ELR (cell line): ENCODE results near the gene P4HB.

Experiments
- DNase-seq: peaks from one replicate; pipeline ENCODE4 v3.0.0-alpha.2; 2015; ENCODE audit warnings: low read depth

The P4HB gene

DNA sequence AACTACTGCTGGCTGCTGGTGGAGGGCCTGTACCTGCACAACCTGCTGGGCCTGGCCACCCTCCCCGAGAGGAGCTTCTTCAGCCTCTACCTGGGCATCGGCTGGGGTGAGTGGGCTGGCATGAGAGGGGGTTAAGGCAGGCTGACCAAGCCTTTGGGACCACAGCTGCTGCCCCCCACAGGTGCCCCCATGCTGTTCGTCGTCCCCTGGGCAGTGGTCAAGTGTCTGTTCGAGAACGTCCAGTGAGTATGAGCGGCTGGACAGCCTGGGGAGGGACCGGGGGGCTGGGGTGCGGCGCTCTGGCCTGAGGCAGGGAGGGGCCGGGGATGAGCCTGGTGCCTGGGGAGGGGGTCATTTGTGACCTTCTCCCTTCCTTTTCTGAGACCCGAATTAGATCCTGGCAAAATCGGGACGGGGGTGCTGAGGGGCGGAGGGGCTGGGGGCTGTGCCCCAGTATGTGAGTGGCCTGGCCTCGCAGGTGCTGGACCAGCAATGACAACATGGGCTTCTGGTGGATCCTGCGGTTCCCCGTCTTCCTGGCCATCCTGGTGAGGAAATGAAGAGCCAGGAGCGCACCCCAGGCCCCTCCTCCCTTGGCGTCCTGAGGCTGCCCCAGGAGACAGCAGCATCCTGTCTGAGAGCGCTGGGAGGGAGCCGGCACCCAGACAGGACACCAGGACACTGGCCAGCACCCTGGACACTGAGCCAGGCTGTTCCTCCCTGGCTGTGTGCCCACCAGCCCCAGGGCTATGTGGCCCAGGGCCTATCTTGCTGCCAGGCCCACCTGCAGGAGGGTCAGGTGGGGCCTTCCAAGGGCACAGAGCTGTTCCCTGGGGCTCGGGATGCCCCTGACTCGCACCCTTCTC, 48.4 kb downstream of the P4HB start:
- DNase-seq = no peak

DNA sequence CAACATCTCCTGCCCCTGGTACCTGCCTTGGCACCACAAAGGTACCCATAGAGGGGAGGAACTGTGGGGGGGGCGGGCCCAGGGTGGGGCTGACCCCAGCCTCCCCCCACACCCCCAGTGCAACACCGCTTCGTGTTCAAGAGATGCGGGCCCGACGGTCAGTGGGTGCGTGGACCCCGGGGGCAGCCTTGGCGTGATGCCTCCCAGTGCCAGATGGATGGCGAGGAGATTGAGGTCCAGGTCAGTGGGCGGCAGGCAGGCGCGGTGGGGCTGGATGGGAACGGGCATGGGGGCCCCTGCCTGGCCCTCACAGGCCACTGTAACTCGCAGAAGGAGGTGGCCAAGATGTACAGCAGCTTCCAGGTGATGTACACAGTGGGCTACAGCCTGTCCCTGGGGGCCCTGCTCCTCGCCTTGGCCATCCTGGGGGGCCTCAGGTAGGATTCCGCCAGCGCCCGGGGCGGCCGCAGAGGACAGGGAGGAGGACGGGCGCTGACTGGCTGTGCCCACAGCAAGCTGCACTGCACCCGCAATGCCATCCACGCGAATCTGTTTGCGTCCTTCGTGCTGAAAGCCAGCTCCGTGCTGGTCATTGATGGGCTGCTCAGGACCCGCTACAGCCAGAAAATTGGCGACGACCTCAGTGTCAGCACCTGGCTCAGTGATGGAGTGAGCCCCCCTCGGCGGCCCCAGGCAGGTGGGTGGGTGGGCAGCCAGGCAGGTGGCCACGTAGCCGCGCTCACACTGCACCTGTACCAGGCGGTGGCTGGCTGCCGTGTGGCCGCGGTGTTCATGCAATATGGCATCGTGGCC, 49.2 kb downstream of the P4HB start:
- DNase-seq = no peak

DNA sequence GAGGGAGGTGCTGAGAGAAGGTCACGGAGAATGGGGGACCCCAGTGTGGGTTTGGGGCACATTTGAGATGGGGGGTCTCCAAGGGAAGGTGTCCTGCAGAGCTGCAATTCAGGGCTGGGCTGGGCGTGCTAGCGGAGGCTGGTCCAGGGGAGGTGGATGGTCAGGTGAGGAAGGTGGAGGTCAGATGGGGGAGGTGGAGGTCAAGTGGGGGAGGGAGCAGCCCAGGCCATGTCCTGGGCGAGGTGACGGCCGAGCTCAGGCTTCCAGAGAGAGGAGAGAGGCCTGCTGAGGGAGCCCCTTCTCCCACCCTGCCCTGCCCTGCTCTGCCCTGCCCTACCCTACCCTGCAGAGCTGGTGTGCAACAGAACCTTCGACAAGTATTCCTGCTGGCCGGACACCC, 49.9 kb downstream of the P4HB start:
- DNase-seq = no peak

DNA sequence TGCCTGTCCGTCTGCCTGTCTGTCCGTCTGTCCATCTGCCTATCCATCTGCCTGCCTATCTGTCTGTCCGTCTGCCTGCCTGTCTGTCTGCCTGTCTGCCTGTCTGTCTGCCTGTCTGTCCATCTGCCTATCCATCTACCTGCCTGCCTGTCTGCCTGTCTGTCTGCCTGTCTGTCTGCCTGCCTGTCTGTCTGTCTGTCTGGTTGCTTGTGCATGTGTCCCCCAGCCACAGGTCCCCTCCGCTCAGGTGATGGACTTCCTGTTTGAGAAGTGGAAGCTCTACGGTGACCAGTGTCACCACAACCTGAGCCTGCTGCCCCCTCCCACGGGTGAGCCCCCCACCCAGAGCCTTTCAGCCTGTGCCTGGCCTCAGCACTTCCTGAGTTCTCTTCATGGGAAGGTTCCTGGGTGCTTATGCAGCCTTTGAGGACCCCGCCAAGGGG, 50.8 kb downstream of the P4HB start:
- no peak for DNase-seq

DNA sequence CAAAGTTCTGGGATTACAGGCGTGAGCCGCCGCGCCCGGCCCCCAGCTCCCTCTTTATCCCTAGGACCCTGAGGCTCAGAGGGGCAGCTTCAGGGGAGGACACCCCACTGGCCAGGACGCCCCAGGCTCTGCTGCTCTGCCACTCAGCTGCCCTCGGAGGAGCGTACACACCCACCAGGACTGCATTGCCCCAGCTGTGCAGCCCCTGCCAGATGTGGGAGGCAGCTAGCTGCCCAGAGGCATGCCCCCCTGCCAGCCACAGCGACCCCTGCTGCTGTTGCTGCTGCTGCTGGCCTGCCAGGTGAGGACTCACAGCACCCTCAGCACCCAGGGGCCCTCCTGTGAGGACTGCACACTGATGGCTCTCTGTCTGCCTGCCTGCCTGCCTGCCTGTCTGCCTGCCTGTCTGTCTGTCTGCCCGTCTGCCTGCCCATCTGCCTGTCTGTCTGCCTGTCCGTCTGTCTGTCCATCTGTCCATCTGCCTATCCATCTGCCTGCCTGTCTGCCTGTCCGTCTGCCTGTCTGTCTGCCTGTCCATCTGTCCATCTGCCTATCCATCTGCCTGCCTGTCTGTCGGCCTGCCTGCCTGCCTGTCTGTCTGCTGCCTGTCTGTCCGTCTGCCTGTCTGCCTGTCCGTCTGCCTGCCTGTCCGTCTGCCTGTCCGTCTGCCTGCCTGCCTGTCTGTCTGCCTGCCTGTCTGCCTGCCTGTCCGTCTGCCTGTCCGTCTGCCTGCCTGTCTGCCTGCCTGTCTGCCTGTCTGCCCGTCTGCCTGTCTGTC, 51.4 kb downstream of the P4HB start:
- no peak for DNase-seq

DNA sequence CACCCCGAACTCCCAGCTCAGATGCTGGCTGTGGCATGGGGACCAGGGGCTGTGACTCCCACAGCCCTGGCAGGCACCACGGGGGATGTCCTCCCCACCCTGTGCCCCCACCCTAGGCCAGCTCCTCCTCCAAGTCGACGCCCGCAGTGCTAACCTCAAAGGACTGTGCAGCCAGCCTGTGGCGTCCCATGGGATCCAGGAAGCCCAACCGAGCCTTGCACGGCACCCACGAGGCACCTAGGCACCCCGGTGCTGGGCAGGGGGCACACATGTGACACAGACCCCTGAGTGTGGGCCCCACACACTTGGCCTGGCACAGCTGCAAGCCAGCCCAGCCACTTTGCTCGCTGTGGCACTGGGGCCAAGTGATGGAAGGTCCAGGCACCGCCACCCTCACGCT, 52.5 kb downstream of the P4HB start:
- DNase-seq = no peak

DNA sequence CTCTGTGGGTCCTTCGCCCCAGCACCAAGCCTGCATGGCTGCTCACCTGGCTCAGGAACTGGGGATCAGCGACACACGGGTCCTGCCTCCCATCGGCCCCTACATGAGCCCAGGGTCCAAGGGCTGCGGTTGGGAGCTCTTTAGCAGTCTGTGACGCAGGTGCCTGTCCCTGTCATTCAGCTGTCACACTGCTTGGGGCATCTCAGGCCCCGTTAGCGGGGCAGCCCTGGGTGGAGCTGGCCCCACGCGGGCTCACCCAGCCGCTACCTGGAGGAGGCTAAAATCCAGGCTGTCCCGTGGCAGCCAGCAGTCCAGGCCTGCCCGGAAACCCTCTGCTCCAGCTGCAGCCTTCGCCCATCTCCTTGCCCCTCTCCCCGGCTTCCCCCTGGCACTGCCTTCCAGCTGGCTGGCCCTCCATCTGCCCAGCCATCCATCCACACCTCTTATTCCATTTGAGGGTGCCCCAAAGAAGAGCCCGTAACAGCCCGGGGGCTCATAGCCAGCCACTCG, 53.1 kb downstream of the P4HB start:
- no peak for DNase-seq

DNA sequence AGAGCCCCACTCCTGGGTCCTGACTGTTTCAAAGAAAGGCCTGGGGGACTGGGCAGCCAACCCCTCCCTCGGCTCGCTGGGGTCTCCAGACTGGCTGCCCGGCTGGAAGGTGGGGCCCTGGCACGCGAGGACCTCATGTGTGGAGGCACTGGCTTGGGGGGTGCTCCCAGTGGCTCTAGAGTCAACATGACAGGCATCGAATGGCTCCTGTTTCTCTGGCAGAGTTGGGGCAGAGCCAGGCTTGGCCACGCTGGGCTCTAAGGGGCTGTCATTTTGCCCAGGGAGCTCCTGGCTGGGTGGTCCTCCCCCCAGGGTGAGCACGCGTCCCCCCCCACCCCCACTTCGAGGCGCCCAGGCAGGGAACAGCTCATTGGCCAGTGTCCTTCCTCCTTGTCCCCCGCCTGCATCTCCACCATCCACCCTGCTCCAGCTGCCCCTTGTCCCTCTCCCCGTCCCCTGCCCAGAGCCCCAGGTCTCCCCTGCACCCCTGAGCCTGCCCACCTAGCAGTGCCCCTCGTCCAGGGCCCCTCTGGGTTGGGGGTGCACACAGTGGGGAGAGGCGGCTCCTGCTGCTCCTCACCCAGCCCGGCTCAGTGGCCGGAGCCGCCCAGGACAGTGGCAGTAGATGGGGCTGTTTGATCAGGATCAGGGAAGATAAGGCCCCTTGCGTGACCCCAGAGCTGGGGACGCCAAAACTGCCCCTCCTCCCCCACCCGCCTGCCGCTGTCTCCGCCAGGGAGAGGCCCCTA, 53.7 kb downstream of the P4HB start:
- no peak for DNase-seq

DNA sequence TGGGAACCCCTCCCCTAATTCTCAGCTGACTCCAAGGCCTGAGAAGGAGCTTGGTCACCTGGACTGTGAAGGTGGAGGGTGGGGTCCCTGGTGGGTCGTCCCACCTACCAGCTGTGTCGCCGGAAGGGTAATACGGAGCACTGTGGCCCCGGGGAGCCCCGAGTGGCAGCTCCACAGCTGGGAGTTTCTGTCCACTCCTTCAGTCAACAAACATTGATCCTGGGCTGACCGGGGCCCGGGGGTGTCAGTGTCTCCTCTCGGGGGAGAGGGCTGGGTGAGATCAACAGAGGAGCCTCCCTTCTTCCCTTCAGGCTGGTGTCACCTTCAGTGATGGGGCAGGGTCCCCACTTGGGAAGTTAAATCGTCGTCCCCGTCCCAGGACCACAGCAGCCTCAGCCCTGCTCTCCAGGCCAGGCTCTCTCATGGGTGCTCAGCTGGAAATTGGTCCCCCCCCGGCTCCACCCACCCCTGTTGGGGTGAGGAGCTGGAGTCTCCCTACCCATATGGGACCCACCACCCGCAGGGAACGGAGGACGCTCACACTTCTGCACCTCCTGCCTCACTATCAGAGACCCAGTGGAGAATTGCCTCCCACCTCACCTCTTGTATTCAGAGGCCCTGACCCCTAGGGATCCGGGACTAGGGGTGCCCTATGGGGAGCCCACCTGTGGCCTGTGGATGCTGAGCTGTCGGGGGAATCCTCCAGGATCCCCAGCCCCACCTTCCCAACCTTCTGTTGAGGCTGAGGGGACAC, 54.5 kb downstream of the P4HB start:
- no peak for DNase-seq

DNA sequence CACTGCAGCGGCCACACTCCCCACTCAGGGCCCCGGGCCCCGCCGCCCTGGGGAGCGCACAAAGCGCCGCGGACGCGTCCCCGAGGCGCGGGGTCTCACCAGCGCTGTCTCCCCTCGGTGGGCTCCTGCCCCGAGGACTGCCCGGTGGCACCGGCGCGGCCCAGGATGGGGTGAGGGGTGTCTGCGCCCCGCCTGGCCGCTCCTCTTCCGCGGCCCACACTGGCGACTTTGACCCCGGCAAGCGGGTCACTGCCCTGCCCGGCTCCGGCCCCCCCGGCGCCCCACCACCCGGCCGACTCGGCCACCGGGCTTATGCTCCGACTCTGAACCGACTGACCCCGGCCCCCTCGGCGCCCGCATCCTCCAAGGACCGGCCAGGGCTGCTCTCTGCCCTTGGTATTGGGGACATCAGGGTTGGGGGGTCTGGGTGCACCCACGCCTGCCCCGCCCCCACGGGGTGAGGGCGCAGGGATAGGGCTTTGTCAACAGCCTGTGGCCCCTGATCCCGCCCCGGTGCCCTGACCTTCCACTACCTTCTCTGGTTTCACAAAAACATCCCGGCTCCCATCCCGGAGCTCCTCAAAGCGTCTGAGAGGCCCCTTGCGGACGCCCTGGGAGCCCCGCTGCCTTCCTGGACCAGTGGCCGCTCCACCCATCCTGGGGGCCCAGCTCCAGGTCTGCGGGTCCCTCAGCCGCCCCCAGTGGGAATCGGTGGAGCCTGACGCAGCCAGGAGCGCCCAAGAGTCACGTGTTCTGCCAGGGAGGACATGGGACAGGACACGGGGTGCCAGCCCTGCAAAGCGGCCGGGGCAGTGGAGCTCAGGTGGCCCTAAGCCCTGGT, 55.6 kb downstream of the P4HB start:
- no peak for DNase-seq

DNA sequence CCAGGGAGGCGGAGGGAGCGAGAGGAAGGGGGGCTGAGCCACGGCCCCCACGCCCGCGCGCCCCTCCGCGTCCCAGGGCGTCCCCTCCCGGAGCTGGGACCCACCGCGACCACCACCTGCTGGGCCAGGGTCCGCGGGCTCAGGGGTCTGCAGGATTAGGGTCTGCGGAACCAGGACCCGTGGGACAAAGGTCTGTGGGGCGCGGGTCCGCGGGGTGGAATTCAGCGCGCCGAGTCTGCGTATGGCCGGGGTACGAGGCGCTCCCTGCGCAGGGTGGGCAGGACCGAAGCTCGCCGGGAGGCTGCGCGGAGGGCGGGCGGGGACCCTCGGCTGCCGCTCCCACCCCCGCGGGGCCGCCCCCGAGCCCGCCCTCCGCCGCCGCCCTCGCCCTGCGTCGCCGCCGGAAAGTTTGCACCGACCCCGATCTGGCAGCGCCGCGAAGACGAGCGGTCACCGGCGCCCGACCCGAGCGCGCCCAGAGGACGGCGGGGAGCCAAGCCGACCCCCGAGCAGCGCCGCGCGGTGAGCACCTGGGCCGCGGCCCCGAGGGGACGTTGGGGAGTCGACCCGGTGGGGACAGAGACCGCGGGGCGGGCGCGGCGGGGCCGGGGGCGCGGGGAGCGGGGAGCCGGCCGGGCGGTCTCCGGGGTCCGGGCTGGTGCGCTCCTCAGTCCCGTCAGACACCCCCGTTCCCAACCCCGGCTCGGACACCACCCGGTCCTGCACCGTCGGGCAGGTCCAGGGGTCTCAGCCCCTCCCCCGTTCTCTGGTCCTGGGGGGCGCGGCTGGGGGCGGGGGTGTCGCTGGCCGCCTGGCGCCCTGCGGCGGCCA, 56.4 kb downstream of the P4HB start, which contains the start of gene GCGR:
Gene GCGR, plus strand, starts transcription at position 423 of the 831 bp plus-strand sequence. CDS start 4,869 bp downstream, outside the sequence.
- DNase-seq = no peak

DNA sequence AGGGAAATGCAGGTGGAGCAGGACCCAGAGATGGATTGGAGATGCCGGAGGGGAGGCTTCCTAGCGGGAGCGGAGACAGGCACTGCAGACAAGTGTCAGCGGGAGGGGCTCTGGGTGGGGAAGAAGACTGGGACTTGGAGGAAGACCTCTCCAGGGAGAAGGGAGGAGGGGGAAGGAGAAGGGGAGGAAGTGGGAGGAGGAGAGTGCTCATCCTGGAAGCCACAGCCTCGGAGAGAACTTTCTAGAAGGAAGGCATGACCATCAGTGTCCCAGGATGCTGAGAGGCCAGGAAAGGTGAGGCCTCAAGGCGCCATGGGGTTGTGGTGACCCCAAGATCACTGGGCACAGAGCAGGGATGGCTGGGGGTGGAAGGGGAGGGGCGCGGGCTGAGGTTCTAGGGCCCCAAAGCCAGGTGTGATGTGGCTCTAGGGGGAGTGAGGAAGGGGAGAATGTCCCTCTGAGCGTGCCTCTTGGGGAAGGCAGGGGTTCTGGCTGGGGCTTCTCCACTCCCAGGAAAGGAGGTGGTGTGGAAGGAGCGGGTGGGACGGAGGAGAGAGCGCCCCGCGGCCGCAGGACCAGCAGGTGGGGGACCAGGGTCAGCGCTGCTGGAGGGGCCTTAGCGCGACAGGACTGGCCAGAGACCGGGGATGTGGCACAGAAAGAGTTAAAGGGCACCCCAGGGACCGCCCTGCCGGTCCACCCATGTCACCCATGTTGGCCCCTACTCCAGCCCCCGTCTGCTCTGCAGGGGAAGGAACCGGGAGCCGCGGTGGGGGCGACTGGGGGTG, 57.3 kb downstream of the P4HB start:
- DNase-seq = no peak

DNA sequence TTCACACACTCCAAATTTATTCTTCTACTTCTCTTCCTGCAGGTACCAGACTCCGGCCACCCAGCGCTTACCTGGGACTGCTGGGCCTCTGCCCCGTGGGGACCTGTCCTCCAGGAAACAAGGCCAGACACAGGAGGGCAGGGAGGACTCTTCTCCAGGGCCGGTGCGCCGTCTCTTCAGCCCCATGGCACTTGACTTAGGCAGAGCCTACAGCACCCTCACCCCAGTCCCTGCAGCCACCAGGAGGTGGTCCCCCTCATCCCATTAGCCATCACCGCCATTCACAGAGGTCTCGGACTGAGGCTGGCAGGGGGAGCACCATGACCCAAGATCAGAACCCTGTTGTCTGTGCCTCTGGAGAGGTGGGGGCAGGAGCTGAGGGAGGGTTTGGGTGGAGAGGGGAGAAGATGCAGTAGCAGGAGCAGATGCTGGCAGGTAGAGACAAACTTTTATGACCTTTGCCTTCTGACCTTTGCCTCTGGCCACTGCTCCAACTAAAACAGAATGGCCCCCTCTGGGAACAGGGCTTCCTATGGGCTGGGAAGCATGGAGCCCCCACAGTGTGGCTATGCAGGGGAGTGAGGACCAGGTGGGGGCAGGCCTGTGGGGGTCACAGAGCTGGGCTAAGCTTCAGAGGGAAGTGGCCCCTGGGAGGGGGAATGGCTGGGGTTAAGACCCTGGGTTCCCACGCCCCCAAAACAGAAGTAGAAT, 58.1 kb downstream of the P4HB start:
- no peak for DNase-seq

DNA sequence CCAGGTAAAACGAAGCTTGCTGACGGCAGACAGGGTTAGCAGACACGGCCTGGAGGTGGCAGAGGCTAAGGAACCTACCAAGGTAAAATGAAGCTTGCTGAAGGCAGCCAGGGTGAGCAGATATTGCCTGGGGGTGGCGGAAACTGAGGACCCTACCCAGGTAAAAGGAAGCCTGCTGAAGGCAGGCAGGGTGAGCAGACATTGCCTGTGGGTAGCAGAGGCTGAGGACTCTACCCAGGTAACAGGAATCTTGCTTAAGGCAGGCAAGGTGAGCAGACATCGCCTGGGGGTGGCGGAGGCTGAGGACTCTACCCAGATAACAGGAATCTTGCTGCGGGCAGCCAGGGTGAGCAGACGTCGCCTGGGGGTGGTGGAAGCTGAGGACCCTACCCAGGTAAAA, 59.0 kb downstream of the P4HB start:
- DNase-seq = no peak

DNA sequence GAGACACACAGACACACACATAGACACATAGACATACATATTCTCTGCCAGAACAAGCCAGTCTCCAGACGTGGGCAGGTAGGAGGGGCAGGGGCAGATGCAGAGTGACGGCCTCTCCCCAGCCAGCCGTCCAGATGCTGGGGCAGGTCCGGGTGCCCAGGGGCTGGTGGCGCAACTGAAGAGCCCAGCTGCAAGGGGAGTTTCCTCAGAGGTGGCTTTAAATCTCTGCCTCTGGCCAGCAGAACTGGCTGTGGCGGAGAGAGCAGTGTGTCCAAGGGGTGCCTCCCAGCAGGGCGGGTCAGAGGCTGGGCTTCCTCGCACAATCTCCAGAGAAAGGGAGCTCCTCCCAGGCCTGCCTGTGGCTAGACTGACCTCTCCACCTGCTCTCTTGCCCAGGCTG, 65.8 kb downstream of the P4HB start:
- peak; percentile 24 for DNase-seq

DNA sequence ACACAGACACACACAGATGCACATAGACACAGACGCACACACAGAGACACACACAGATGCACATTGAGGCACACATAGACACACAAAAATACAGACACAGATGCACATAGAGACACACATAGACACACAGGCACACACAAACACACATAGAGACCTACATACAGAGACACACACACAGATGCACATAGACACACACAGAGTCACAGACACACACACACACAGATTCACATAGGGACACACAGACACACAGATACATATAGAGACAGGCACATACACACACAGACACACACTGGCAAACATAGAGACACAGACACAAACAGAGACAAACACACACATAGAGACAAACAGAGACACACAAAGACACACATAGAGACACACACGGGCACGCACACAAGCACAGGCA, 66.3 kb downstream of the P4HB start:
- no peak for DNase-seq
